WTC11 (cell line): ENCODE data around the gene SPRR5. TPM values are rescaled to one million over a fixed set of nuclear protein-coding genes. Genes with fewer than 3 reads are reported as not detected.

Experiments
- ATAC-seq: fragments of 200-7000 bp; cut with Tn5 transposase; 2 replicates; pipeline ENCODE4 v1.10.0; 2021; ENCODE audit warnings: mild to moderate bottlenecking, moderate library complexity
- CTCF ChIA-PET: fragments of 300-600 bp; sonication (Branson Sonifier 250); formaldehyde crosslinking; loops from one replicate; lab custom pipeline; 2021; ENCODE audit warnings: antibody characterized with exemption; lab: Charles Lee
- POLR2A ChIA-PET: fragments of 350-600 bp; sonication (Branson Sonifier 250); formaldehyde crosslinking; loops from one replicate; lab custom pipeline; 2021; ENCODE audit warnings: antibody characterized with exemption; lab: Charles Lee
- DNase-seq: peaks from one replicate; pipeline ENCODE4 v3.0.0; 2021; ENCODE audit warnings: low spot score
- H3K27ac Mint-ChIP-seq: 2 replicates; pipeline ENCODE4 v1.8.0; 2021; ENCODE audit warnings: mixed read lengths
- H3K27me3 Mint-ChIP-seq: 2 replicates; pipeline ENCODE4 v1.8.0; 2021; ENCODE audit warnings: low read depth, mild to moderate bottlenecking, moderate library complexity, mixed read lengths
- H3K36me3 Mint-ChIP-seq: 2 replicates; pipeline ENCODE4 v1.8.0; 2021; ENCODE audit warnings: mixed read lengths
- H3K4me1 Mint-ChIP-seq: 2 replicates; pipeline ENCODE4 v1.8.0; 2022; ENCODE audit warnings: mixed read lengths
- H3K4me3 Mint-ChIP-seq: 2 replicates; pipeline ENCODE4 v1.8.0; 2021; ENCODE audit warnings: mild to moderate bottlenecking, moderate library complexity, mixed read lengths
- H3K9me3 Mint-ChIP-seq: 2 replicates; pipeline ENCODE4 v1.8.0; 2021; ENCODE audit warnings: mixed read lengths
- CBFB ChIP-seq: sonication (generic); formaldehyde crosslinking; IDR thresholded peaks from 2 replicates; pipeline ENCODE4 v1.8.1; 2022; ENCODE audit warnings: mild to moderate bottlenecking, low read depth, missing genetic modification reagents
- CREM ChIP-seq: sonication (generic); formaldehyde crosslinking; IDR thresholded peaks from 2 replicates; pipeline ENCODE4 v1.8.1; 2022; ENCODE audit warnings: mild to moderate bottlenecking, missing genetic modification reagents, moderate library complexity
- ELF4 ChIP-seq: sonication (generic); formaldehyde crosslinking; IDR thresholded peaks from 2 replicates; pipeline ENCODE4 v1.8.1; 2022; ENCODE audit warnings: low read depth, mild to moderate bottlenecking, moderate library complexity, missing genetic modification reagents
- FOXJ3 ChIP-seq: sonication (generic); formaldehyde crosslinking; IDR thresholded peaks from 2 replicates; pipeline ENCODE4 v1.9.0; 2021; ENCODE audit warnings: missing genetic modification reagents, mild to moderate bottlenecking, borderline replicate concordance
- FOXP1 ChIP-seq: sonication (generic); formaldehyde crosslinking; IDR thresholded peaks from 2 replicates; pipeline ENCODE4 v1.8.0; 2022; ENCODE audit warnings: missing genetic modification reagents, mild to moderate bottlenecking, moderate library complexity, borderline replicate concordance
- KAT7 ChIP-seq: sonication (generic); formaldehyde crosslinking; IDR thresholded peaks from 2 replicates; pipeline ENCODE4 v1.8.1; 2023; ENCODE audit warnings: missing genetic modification reagents, mild to moderate bottlenecking, borderline replicate concordance
- MXD4 ChIP-seq: fragments of 250-450 bp; sonication (Bioruptor Pico); IDR thresholded peaks from 2 replicates; pipeline ENCODE4 v1.8.0; 2021; ENCODE audit warnings: mild to moderate bottlenecking, moderate library complexity, borderline replicate concordance
- NFE2L1 ChIP-seq: sonication (generic); formaldehyde crosslinking; IDR thresholded peaks from 2 replicates; pipeline ENCODE4 v1.8.1; 2023; ENCODE audit warnings: missing genetic modification reagents
- RELA ChIP-seq: sonication (generic); formaldehyde crosslinking; IDR thresholded peaks from 2 replicates; pipeline ENCODE4 v1.8.1; 2022; ENCODE audit warnings: missing genetic modification reagents, mild to moderate bottlenecking, borderline replicate concordance
- SMAD4 ChIP-seq: sonication (generic); formaldehyde crosslinking; IDR thresholded peaks from 2 replicates; pipeline ENCODE4 v1.8.0; 2022; ENCODE audit warnings: mild to moderate bottlenecking, missing genetic modification reagents
- TCF7 ChIP-seq: sonication (generic); formaldehyde crosslinking; IDR thresholded peaks from 2 replicates; pipeline ENCODE4 v1.8.0; 2022; ENCODE audit warnings: mild to moderate bottlenecking, low read depth, missing genetic modification reagents, moderate library complexity
- total RNA-seq: library from RNA; stranded (reverse); gene quantifications from 3 replicates; pipeline ENCODE4 v1.2.3, GENCODE V29; 2021
- TF ChIP-seq, protein P1 (sequence below): sonication (generic); formaldehyde crosslinking; IDR thresholded peaks from 2 replicates; pipeline ENCODE4 v1.8.0; 2022; ENCODE audit warnings: mild to moderate bottlenecking, missing genetic modification reagents
- TF ChIP-seq, protein P2 (sequence below): sonication (generic); formaldehyde crosslinking; IDR thresholded peaks from 2 replicates; pipeline ENCODE4 v1.8.0; 2023; ENCODE audit warnings: missing genetic modification reagents, mild to moderate bottlenecking, borderline replicate concordance
- TF ChIP-seq, protein P3 (sequence below): sonication (generic); formaldehyde crosslinking; IDR thresholded peaks from 2 replicates; pipeline ENCODE4 v1.8.0; 2022; ENCODE audit warnings: missing genetic modification reagents
- TF ChIP-seq, protein P4 (sequence below): sonication (generic); formaldehyde crosslinking; IDR thresholded peaks from 2 replicates; pipeline ENCODE4 v1.8.0; 2023; ENCODE audit warnings: mild to moderate bottlenecking, missing genetic modification reagents

SPRR5 gene
- total RNA-seq, 1 experiment from 2014 or later = not detected

DNA sequence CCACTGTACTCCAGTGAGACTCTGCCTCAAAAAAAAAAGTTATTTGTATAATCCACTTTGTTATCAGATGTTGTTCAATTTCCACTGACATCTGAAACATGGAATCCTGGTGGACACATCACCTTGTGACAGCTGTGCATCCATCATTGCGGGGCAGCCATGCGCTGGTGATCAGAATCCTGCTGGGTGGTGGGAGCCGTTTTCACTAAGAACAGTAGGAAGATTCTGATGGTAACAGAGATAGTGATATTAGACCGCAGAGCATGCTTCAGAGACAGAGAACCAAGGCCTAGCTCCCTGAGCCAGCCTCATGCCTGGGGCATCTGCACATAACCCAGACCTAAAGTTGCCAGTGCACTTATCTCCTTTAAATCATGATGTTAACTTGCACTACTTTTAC is 51.5 kb downstream of the SPRR5 start:
- Mint-ChIP-seq H3K4me1 (peaks cover 12% of the 10 kb centered on the region), H3K4me3 (no peak overlapping the region), H3K27ac (no peak overlapping the region), H3K9me3 (peaks cover 20% of the 10 kb centered on the region), H3K36me3 (peaks cover 6% of the 10 kb centered on the region; the same call in 1 of the 2 replicates), H3K27me3 (no peaks in the 10 kb centered on the region; the same call in 1 of the 2 replicates)
- TF ChIP-seq, protein P1, sequence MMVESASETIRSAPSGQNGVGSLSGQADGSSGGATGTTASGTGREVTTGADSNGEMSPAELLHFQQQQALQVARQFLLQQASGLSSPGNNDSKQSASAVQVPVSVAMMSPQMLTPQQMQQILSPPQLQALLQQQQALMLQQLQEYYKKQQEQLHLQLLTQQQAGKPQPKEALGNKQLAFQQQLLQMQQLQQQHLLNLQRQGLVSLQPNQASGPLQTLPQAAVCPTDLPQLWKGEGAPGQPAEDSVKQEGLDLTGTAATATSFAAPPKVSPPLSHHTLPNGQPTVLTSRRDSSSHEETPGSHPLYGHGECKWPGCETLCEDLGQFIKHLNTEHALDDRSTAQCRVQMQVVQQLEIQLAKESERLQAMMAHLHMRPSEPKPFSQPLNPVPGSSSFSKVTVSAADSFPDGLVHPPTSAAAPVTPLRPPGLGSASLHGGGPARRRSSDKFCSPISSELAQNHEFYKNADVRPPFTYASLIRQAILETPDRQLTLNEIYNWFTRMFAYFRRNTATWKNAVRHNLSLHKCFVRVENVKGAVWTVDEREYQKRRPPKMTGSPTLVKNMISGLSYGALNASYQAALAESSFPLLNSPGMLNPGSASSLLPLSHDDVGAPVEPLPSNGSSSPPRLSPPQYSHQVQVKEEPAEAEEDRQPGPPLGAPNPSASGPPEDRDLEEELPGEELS (CRISPR knock-in tag) = no peak
- TF ChIP-seq CBFB (CRISPR knock-in tag) (no peak), FOXJ3 (CRISPR knock-in tag) (no peak), RELA (no peak), MXD4 (CRISPR knock-in tag) (no peak), NFE2L1 (CRISPR knock-in tag) (no peak), ELF4 (CRISPR knock-in tag) (no peak), SMAD4 (CRISPR knock-in tag) (no peak), KAT7 (CRISPR knock-in tag) (no peak), TCF7 (no peak), CREM (CRISPR knock-in tag) (no peak), FOXP1 (no peak)
- TF ChIP-seq, protein P2, sequence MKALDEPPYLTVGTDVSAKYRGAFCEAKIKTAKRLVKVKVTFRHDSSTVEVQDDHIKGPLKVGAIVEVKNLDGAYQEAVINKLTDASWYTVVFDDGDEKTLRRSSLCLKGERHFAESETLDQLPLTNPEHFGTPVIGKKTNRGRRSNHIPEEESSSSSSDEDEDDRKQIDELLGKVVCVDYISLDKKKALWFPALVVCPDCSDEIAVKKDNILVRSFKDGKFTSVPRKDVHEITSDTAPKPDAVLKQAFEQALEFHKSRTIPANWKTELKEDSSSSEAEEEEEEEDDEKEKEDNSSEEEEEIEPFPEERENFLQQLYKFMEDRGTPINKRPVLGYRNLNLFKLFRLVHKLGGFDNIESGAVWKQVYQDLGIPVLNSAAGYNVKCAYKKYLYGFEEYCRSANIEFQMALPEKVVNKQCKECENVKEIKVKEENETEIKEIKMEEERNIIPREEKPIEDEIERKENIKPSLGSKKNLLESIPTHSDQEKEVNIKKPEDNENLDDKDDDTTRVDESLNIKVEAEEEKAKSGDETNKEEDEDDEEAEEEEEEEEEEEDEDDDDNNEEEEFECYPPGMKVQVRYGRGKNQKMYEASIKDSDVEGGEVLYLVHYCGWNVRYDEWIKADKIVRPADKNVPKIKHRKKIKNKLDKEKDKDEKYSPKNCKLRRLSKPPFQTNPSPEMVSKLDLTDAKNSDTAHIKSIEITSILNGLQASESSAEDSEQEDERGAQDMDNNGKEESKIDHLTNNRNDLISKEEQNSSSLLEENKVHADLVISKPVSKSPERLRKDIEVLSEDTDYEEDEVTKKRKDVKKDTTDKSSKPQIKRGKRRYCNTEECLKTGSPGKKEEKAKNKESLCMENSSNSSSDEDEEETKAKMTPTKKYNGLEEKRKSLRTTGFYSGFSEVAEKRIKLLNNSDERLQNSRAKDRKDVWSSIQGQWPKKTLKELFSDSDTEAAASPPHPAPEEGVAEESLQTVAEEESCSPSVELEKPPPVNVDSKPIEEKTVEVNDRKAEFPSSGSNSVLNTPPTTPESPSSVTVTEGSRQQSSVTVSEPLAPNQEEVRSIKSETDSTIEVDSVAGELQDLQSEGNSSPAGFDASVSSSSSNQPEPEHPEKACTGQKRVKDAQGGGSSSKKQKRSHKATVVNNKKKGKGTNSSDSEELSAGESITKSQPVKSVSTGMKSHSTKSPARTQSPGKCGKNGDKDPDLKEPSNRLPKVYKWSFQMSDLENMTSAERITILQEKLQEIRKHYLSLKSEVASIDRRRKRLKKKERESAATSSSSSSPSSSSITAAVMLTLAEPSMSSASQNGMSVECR = no peak
- TF ChIP-seq, protein P3, sequence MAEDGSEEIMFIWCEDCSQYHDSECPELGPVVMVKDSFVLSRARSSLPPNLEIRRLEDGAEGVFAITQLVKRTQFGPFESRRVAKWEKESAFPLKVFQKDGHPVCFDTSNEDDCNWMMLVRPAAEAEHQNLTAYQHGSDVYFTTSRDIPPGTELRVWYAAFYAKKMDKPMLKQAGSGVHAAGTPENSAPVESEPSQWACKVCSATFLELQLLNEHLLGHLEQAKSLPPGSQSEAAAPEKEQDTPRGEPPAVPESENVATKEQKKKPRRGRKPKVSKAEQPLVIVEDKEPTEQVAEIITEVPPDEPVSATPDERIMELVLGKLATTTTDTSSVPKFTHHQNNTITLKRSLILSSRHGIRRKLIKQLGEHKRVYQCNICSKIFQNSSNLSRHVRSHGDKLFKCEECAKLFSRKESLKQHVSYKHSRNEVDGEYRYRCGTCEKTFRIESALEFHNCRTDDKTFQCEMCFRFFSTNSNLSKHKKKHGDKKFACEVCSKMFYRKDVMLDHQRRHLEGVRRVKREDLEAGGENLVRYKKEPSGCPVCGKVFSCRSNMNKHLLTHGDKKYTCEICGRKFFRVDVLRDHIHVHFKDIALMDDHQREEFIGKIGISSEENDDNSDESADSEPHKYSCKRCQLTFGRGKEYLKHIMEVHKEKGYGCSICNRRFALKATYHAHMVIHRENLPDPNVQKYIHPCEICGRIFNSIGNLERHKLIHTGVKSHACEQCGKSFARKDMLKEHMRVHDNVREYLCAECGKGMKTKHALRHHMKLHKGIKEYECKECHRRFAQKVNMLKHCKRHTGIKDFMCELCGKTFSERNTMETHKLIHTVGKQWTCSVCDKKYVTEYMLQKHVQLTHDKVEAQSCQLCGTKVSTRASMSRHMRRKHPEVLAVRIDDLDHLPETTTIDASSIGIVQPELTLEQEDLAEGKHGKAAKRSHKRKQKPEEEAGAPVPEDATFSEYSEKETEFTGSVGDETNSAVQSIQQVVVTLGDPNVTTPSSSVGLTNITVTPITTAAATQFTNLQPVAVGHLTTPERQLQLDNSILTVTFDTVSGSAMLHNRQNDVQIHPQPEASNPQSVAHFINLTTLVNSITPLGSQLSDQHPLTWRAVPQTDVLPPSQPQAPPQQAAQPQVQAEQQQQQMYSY (CRISPR knock-in tag) = no peak
- TF ChIP-seq, protein P4, sequence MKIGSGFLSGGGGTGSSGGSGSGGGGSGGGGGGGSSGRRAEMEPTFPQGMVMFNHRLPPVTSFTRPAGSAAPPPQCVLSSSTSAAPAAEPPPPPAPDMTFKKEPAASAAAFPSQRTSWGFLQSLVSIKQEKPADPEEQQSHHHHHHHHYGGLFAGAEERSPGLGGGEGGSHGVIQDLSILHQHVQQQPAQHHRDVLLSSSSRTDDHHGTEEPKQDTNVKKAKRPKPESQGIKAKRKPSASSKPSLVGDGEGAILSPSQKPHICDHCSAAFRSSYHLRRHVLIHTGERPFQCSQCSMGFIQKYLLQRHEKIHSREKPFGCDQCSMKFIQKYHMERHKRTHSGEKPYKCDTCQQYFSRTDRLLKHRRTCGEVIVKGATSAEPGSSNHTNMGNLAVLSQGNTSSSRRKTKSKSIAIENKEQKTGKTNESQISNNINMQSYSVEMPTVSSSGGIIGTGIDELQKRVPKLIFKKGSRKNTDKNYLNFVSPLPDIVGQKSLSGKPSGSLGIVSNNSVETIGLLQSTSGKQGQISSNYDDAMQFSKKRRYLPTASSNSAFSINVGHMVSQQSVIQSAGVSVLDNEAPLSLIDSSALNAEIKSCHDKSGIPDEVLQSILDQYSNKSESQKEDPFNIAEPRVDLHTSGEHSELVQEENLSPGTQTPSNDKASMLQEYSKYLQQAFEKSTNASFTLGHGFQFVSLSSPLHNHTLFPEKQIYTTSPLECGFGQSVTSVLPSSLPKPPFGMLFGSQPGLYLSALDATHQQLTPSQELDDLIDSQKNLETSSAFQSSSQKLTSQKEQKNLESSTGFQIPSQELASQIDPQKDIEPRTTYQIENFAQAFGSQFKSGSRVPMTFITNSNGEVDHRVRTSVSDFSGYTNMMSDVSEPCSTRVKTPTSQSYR = no peak
- ATAC-seq (no peak), DNase-seq (no peak)
- ChIA-PET POLR2A (no interaction called here), CTCF (no interaction called here)

Other genes starting within 250 kb of the SPRR5 start
- gene LCE2A, start 248.9 kb upstream of the SPRR5 start, total RNA-seq = not detected in 3 replicates
- gene LCE4A, start 239.0 kb upstream of the SPRR5 start, total RNA-seq = not detected in 3 replicates
- gene KPRP, start 189.2 kb upstream of the SPRR5 start, total RNA-seq = not detected in 3 replicates
- not detected in 3 replicates for gene LCE1F, start 172.1 kb upstream of the SPRR5 start, total RNA-seq
- gene LCE1E, start 160.9 kb upstream of the SPRR5 start, total RNA-seq = not detected in 3 replicates
- gene LCE1D, start 150.5 kb upstream of the SPRR5 start, total RNA-seq = not detected in 3 replicates
- gene LCE1C, start 140.6 kb upstream of the SPRR5 start, total RNA-seq = not detected in 3 replicates
- gene LCE1B, start 135.2 kb upstream of the SPRR5 start, total RNA-seq = not detected in 3 replicates
- not detected in 3 replicates for gene LCE1A, start 119.7 kb upstream of the SPRR5 start, total RNA-seq
- gene LCE6A, start 104.3 kb upstream of the SPRR5 start, total RNA-seq = not detected in 3 replicates
- gene LCE7A, start 87.2 kb upstream of the SPRR5 start, total RNA-seq = not detected in 3 replicates
- not detected in 3 replicates for gene SMCP, start 68.9 kb upstream of the SPRR5 start, total RNA-seq
- not detected in 3 replicates for gene IVL, start 38.7 kb upstream of the SPRR5 start, total RNA-seq
- not detected in 3 replicates for gene SPRR4, start 23.4 kb downstream of the SPRR5 start, total RNA-seq
- not detected in 3 replicates for gene SPRR1A, start 36.9 kb downstream of the SPRR5 start, total RNA-seq
- not detected in 3 replicates for gene SPRR3, start 54.5 kb downstream of the SPRR5 start, total RNA-seq
- gene SPRR1B, start 84.0 kb downstream of the SPRR5 start, total RNA-seq = not detected in 3 replicates
- not detected in 3 replicates for gene SPRR2D, start 93.9 kb downstream of the SPRR5 start, total RNA-seq
- not detected in 3 replicates for gene SPRR2A, start 110.3 kb downstream of the SPRR5 start, total RNA-seq
- gene SPRR2B, start 124.4 kb downstream of the SPRR5 start, total RNA-seq = not detected in 3 replicates
- gene SPRR2E, start 147.3 kb downstream of the SPRR5 start, total RNA-seq = not detected in 3 replicates
- not detected in 3 replicates for gene SPRR2F, start 166.3 kb downstream of the SPRR5 start, total RNA-seq
- gene SPRR2G, start 203.7 kb downstream of the SPRR5 start, total RNA-seq = not detected in 3 replicates